Fibroblast of the aortic adventitia (primary cell): ENCODE measurements around the gene PDE6D. TPM values are rescaled to one million over a fixed set of nuclear protein-coding genes. Genes with fewer than 3 reads are reported as not detected.

Source experiments
- DNase-seq: peaks from one replicate; pipeline ENCODE4 v3.0.0-alpha.2; 2010; ENCODE audit warnings: low read depth
- H3K4me3 ChIP-seq: 2 replicates; pipeline ENCODE4 v1.5.1; 2011; ENCODE audit warnings: low read depth, mild to moderate bottlenecking, control low read depth, low read length, moderate library complexity
- total RNA-seq: library from RNA; depleted of rRNA; stranded (reverse); fragments of >200 nt; gene quantifications from 2 replicates; pipeline ENCODE4 v1.2.3, GENCODE V29; 2012; ENCODE audit warnings: low replicate concordance
- TF ChIP-seq, protein P1 (sequence below): IDR thresholded peaks from 2 replicates; pipeline ENCODE4 v1.5.1; 2011; ENCODE audit warnings: mild to moderate bottlenecking, low read length, control low read depth, inconsistent platforms; ENCODE audit not compliant: insufficient read depth

PDE6D gene
- total RNA-seq, 1 donor, result 30.6 TPM

DNA sequence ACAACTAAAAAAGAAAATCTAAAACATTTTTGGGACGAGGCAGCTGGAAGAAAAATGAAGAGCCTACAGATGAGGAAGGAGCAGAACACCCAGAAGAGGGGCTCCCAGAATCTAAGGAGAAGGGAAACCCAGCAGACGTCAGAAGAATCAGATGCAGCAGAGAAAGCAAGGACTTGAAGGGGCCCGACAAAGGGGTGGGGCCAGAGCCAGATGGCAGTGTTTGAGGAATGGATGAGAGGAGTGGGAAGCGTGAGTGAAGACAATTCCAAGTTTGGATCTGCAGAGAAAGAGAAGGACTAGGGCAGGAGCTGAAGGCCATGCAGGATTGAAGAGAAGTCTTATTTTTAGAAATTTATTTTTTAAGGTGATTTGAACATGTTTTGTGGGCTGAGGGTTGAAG lies 53.5 kb downstream of the PDE6D start:
- TF ChIP-seq, protein P1, sequence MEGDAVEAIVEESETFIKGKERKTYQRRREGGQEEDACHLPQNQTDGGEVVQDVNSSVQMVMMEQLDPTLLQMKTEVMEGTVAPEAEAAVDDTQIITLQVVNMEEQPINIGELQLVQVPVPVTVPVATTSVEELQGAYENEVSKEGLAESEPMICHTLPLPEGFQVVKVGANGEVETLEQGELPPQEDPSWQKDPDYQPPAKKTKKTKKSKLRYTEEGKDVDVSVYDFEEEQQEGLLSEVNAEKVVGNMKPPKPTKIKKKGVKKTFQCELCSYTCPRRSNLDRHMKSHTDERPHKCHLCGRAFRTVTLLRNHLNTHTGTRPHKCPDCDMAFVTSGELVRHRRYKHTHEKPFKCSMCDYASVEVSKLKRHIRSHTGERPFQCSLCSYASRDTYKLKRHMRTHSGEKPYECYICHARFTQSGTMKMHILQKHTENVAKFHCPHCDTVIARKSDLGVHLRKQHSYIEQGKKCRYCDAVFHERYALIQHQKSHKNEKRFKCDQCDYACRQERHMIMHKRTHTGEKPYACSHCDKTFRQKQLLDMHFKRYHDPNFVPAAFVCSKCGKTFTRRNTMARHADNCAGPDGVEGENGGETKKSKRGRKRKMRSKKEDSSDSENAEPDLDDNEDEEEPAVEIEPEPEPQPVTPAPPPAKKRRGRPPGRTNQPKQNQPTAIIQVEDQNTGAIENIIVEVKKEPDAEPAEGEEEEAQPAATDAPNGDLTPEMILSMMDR, result no peak
- no peak for DNase-seq
- H3K4me3 ChIP-seq, result no peak overlapping the region

DNA sequence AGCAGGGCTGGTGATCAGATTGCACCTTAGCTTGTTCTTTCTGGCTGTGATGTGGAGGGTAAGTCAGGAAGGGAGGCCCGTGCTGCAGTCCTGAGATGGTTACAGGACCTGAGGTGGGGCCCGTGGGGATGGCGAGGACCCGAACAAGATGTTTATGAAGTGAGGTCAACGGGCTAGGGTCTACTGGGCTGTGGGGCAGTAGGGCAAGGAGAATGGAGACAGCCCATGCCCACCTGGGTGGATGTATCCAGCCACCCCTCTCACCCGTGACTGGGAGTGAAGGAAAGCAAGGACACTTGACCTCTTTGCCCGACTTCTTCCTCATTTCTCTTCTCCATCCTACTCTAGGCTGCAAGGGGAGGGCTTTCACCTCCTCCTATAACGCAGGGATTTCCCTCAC lies 54.8 kb downstream of the PDE6D start:
- TF ChIP-seq, protein P1, result no peak
- H3K4me3 ChIP-seq, result no peak overlapping the region
- DNase-seq, result no peak

DNA sequence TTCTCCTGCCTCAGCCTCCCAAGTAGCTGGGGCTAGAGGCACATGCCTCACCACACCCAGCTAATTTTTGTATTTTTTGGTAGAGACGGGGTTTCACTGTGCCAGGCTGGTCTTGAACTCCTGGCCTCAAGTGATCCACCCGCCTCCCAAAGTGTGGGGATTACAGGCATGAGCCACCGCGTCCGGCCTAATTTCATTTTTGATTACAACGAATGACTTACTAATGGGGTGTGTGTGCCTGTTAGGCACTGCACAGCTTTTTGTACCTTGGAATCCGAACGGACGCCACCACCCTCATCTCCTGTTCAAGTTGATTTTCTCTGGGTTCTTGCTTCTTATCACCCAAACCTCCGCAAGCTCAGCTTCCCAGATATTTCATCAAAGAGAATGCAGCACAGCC lies 55.6 kb downstream of the PDE6D start:
- no peak overlapping the region for H3K4me3 ChIP-seq
- TF ChIP-seq, protein P1, result no peak
- DNase-seq, result no peak

DNA sequence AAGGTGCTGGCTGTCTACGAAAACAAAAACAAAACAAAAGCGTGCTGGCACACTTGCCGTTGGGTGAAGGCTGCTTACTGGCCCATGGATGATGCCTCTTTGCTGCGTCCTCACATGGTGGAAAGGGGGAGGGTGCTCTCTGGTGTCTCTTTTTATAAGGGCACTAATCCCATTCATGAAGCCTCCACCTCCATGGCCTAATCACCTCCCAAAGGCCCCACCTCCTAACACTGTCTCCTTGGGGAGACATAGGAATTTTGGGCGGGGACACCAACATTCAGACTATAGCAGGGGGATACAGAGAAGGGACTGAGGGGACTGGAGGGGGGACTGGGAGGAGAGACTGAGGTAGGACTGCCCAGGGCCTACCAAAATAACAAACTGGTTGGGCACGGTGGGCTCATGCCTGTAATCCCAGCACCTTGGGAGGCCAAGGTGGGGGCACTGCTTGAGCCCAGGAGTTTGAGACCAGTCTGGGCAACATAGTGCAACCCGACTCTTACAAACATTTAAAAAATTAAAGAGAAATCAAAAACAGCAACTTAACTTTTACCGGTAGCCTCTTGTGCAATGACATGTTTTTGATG lies 58.3 kb downstream of the PDE6D start:
- H3K4me3 ChIP-seq, result no peak overlapping the region
- TF ChIP-seq, protein P1, result no peak
- DNase-seq, result no peak

DNA sequence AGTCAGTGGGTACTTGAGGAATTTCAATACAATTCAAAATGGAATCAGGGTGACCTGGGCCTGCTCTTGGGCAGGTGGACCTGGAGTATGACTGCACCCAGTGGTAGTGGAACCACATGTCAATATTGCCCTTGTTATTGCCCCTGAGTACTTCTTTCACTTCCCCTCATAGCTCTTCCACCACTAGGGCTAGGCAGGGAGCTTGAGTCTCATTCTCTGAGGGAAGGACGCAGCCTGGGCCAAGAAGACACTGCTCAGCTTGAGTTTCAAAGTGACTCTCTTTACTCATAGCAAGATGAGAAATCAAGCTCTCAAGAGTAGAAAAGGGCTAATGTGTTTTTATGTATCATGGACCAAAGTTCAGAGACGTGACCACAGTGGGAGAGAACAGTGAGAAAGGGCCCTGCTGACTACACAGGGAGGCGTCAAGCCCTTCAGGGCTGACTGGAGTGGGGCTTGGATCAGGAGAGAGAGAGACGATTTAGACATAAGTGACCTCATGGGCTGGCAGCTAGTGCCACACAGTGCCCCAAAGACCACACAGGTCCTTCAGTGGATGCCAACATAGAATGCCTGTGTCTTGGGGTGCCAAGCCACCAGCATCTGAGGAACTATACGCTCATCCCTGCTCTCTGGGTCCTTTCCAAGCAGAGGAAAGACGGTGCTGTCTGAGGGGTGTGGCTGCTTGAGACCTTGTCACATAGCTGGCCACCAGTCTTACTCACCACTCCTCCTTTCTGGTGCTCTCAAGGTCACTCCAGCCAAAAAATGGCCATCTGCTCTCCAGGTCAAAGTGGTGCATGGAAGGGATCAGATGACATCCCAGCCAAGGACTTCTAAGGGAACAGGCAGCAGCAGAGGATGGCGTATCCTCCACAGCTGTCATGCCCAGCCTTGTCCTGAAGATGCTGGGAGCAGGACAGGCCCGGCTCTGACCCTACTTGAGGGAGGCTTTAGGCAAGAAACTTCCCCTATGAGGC lies 59.8 kb downstream of the PDE6D start:
- H3K4me3 ChIP-seq, result no peak overlapping the region
- TF ChIP-seq, protein P1, result no peak
- no peak for DNase-seq

DNA sequence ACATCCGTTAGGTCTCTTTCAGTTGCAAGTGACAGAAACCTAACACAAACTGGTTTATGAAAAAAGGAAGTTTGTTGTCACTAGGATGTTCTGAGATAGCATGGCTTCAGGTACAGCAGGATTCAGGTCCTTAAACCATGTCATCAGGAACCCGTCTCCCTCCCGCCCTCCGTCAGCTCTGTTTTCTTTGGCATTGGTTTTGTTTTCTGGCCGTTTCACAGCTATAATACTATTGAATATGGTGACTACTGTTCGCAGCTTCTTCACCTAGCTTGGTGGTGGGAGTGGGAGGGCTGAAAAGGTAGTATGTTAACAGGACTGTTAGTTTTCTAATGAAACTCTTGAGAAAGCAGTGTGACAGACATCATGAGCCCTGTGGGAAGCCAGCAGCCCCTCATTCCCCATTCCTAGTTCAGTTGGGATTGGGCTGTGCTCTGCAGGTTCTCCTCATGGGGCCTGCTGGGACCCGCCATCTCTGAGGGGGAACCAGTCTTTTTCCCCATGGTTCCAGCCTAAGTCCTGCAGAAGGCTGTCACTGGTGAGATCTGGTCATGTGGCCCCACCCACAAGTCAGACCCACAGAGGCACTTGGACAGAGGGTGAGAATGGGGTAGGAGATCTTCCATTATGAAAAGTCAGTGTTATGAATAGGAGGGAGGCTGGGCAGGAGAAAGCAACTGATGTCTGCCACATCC lies 60.6 kb downstream of the PDE6D start:
- no peak overlapping the region for H3K4me3 ChIP-seq
- no peak for DNase-seq
- TF ChIP-seq, protein P1, result no peak
